Hematopoietic multipotent progenitor cell treated with erythropoietin and hydrocortisone succinate and interleukin-3 and kit ligand, for 17 days (in vitro differentiated cells): ENCODE results near the gene DUSP8.

Experiments
- DNase-seq: peaks from one replicate; pipeline ENCODE4 v3.0.0-alpha.2; 2015; ENCODE audit warnings: low spot score

DUSP8 gene

DNA sequence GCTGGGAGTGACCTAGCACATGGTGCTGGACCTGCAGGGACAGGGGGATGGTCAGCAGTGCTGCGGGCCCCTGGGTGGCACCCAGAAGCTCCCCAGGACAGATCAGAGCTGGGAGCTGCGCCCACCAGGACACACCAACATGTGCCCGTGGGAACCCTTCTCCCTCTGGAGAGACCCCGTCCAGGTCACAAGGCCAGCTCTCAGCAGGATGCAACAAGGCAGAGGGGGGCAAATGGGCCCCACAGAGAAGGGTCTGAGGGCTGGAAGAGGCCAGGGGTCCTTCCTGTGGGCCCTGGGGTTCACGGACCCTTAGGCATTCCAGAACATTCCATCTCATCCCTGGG lies 6.2 kb downstream of the DUSP8 start:
- no peak for DNase-seq

DNA sequence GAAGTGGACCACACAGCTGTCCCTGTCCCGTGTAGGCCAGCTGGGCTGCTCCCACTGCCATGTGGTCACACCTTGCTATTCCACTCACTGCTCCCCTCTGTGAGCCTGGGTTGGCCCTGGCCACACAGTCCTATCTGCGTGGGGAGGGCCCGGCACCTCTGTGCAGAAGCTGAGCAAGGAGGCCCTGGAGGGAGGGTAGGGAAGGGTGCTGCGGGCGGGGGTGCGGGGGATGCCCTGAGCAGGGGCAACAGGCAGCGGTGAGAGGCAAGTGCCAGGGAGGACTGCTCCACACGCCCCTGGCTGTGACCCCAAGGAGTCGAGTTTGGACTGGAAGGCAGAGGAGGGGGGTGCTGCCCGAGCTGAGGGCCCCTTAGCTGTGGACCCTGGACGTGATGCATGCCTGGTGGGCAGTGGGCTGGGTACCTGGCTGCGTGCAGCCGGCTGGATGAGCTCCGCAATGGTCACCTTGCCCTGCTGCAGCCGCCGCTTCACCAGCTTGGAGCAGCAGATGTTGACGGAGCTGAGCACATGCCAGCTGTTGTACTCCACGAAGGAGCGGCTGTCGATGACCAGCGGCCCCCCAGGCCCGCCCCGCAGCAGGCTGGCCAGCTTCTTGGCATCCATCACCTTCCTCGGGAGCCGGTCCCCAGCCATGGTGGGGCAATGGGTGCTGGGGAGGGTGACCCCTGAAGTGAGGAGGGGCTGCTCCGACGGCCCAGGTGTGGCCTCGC lies 6.7 kb downstream of the DUSP8 start:
- DNase-seq: no peak

DNA sequence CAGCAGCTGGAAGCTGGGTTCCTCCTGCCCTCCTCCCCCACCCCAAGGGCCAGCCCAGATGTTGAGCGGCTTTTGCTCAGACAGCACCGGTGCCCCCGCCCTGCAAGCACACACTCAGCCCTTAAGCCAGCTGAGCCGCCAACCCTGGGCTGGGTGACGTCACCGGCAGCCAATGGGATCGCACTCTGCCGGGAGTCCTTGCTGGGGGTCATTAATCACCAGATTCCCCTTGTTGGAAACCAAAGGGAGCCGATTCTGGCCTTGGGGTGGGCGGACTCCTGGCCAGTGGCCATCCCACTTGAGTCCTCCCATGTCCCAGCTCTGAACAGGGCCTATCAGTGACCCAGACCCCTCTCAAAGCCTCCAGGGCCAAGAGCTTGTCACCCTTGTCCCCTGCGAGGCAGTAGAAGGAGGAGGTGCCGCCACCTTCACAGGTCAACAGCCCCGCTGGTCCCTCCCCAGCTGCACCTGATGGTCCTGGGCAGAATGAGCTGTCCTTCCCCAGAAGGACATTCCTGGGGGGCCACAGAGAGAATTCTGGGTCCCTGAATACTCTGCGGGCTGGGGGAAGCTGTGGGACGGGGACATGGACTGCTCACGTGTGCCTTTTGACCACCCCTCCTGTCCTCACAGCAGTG lies 7.4 kb downstream of the DUSP8 start:
- DNase-seq: no peak

DNA sequence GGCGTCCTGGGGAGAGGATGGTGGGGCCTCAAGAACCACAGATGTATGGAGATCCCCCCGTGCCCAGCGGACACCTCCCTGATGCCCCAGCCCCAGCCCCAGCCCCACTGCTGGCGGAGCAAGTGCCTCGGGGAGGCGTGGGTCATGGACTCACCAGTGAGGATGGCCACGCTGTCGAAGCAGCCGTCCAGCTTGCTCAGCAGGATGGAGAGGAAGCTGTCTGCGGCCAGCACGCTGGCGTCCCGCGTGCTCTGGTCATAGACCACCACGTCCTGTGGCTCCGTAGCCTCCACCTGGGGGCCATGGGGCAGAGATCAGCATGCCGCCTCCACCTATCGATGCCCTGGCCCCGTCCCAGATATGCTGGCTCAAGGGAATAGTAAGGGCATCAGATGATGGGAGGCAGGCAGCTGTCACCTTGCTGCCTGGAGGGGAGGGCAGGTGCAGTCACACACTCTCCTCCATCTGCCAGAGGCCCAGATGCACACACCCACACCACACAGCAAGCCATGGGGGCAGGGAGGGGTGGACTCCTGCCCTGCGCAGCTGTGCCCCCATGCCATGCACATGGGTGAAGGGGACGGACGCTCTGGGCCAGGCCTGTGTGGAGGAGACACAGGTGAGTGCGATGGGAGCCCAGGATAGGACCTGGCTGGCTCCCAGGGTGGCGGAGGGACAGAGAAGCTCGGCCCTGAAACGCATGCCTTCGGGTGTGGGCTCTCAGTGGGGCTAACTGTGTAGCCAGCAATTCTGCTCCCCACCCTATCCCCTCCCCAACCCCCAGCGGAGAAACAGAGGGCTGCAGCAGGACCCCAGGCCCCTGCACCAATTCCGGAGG lies 8.2 kb downstream of the DUSP8 start:
- DNase-seq: no peak

DNA sequence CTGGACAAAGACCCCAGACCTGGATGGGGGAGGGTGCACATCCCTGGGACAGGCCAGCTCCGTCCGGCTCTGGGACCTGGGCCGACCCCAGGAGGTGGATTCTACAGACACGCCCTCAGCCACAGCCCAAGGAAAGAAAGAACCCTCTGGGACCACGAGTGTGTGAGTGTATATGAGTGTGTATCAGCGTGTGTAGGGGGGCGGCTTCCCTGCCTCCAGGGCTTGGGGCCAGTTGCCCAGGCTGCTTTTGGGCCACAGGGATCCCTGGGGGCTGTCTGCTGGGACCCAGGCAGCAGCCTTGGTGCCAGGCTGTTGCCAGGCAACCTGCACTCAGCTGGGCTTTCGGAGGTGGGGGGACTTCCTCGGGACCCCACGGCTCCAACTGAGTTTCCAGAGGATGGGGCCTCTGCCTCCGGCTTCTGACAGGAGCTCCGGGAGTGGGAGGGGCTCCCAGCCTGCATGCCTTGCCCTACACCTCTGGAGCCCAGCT lies 8.9 kb downstream of the DUSP8 start:
- DNase-seq: no peak

DNA sequence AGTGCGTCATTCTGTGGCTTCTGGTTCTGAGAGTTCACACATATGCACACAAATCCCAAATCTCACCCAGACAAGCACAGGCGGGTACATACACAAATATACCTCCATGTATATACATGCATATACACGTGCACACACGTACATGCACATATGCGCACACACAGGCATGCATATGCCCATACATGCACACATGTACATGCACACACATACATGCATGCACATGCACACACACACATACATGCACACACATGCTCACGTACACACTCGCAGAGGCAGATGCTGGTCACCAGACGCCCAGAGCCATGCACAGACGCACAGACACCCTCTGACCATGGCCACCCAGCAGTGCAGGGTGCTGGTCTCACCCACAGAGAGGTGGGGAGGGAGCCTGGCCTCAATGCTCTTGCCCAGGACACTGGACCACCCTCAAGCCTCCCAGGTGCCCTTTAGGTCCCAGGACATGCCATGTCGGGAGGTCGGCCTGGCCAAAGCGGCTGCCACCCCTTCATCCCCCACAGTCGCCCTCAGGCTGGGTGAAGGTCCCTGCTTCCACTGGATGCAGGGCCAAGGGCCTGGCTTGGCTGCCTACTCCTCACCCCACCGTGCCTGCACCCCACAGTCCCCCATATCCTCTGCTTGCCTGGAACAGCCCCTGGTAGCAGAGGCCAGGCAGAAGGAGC lies 9.5 kb downstream of the DUSP8 start:
- DNase-seq: no peak

DNA sequence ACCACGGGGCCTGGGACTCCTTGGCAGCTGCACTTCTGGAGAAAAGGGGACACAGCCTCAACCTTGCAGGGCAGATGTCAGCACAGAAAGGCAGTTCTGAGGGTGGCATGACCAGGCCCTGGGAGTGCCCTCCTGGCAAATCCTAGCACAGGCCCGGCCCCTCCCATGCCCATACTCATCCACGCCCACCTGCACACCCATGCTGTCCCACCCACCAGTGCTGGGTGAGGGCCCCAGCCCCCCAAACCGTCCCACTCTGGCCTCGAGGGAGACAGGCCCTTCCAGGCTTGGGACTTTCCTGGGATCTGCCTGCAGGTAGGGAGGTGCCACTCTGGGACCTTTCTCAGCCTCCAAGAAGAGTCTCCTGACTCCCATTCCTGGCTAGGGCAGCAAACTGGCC lies 10.1 kb downstream of the DUSP8 start:
- no peak for DNase-seq

DNA sequence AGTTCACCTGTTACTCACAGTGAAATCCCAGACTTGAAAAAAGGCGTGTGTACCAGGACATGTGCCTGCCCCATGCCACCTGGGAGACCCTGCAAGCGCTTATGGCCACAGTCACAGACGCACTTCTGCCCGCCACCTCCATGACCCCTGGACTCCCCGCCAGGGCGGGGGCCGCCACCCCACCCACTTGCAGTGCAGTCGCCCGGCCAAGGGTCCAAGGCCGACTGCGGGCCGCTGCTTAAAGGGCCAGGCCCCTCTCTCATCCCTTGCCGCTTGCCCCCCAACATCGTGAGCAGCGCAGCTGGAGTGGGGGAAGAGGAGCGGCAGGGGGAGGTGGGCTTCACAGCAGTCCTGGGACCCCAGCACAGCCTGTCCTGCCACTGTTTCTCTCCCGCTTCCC lies 10.8 kb downstream of the DUSP8 start:
- DNase-seq: no peak

DNA sequence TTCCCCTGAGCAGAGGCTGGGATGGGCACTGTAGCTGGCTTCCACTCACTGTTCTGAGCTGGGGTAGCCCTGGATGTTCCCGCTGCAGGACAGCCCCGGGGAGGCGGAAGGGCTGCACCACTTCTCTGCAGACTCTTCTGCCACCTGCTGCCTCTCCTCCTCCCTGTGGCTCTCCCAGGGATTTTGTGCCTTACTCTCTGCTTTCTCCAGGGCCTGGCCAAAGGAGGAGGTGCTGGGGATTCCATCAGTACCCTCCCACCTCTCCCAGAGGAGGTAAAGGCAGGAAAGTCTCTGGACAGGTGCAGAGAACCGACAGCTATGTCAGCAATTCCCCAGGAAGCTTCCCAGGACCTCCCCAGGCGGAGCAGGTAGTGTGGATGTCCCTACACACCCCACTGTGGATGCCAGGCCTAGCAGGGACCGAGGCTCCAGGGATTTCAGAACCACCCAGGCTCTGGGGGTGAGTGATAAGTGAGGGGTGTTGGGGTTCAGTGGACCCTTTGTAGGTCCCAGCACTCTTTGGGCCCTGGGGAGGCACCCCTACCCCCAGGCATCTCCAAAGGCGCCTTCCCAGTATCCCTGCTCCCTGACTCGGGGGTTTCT lies 11.3 kb downstream of the DUSP8 start:
- DNase-seq: no peak

DNA sequence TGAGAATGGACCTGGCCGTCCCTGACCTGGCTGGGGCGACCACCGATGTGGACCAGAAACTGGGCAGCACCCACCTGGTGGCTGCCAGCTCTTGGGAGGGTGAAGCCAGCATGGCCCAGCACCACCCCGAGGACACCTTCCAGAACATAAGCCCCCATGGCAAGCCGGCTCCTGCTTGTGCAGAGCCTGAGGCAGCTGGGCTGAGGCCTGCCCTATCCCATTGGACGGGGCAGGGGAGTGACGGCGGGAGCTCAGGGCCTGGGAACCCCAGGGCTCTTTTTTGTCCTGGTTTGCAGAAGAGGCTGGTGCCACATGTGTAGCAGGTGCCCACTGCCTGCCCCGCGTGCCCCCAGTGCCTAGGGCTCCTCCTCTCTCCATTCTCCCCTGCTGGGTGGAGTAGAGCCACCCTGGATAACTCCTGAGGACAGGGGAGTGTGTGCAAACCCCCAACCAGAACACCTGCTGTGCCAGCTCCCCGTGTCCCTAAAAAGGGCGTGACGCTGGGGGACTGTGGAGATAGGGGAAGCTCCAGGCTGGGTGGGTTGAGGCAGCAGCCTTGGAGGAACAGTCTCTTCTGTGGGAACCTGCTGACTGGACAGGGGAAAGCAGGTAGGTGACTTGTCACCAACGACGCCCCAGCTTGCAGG lies 11.9 kb downstream of the DUSP8 start:
- DNase-seq: no peak

DNA sequence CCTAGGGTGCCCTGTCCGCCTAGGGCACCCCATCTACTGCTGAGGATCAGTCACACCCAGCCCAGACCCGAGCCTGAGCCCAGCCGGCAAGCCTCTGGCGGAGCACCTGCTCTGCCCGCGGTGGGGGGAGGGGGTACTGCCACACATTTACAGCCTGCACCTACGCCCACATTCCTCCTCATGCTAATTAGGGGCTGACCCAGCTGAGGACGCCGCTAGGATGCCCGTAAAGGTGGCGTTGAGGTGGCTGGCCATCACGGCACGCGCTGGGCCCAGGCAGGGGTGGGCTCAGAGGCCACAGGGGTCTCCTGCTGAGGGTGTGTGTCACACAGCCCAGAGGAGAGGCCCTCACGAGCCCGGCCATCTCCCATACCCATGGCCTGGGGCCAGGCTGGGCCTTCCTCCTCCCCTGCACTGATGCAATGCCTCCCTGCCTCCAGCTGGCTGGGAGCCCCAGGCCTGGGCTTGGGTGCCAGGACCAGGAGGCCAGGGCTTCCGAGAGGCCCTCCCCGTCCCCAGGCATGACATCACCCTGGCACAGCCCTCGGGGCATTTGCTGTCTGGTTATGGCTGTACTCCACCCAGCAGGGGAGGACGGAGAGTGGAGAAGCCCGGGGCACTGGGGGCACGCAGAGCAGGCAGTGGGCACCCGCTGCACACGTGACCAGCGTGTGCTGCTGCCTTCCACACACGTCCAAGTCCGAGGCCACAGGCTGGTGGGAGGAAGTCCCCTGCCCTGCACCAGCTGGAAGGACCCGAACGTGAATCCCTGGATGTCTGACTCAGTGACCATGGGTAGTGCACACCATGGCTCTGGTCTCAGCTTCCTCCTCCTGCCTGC lies 12.7 kb downstream of the DUSP8 start:
- DNase-seq: no peak

DNA sequence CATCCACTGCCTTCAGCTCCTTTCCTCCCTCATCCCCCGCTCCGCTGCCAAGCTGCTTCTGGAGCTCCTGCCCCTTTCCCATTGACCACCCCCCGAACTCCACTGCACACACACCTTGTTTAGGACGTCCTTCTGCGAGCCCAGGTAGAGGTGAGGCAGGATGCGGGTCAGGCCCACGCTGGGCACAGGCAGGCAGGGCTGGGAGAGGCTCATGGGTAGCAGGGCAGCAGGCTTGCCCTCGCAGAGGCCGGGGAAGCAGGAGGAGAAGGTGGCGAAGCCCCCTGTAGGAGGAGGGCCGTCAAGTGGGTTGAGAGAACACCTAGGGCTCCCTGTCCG lies 13.3 kb downstream of the DUSP8 start:
- DNase-seq: no peak

DNA sequence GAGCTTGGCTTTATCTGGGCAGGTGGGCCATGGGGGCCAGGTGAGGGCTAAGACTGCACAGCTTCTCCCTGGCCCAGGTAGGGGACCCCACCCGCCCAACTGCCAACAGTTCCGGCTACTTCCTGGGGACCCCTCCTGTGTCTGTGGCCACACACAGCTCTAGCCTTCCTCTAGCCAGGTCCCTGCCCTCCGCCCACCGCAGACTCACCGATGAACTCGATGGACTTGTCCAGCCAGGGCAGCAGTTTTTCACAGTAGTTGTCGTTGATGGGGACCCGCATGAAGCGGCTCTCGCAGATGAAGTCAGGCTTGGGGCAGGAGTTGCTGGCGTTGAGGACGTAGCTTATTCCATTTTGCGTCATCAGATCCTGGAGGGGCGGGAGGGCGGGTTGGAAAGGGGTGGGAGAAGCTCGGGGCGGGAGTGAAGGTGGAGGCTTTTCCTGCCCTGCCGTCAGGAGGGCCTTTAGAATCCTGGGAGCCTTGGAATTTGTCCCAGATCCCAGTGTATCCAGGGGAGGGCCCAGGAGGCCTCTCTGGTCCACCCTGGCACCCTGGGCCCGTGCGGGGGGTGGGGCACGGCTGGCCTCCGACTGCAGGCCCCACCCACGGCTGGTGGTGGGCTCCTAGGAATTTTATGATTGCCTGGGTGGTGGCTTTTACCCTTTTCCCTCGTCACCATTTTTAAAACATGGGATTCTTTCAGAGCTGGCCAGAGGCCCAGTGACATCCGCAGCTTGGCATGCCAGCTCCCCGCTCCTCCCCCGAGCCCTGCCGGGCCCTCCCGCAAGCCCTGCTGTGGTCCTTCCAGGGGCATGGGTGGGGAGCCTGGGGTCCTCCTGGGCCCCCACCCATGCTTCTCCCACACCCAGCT lies 13.9 kb downstream of the DUSP8 start:
- no peak for DNase-seq

DNA sequence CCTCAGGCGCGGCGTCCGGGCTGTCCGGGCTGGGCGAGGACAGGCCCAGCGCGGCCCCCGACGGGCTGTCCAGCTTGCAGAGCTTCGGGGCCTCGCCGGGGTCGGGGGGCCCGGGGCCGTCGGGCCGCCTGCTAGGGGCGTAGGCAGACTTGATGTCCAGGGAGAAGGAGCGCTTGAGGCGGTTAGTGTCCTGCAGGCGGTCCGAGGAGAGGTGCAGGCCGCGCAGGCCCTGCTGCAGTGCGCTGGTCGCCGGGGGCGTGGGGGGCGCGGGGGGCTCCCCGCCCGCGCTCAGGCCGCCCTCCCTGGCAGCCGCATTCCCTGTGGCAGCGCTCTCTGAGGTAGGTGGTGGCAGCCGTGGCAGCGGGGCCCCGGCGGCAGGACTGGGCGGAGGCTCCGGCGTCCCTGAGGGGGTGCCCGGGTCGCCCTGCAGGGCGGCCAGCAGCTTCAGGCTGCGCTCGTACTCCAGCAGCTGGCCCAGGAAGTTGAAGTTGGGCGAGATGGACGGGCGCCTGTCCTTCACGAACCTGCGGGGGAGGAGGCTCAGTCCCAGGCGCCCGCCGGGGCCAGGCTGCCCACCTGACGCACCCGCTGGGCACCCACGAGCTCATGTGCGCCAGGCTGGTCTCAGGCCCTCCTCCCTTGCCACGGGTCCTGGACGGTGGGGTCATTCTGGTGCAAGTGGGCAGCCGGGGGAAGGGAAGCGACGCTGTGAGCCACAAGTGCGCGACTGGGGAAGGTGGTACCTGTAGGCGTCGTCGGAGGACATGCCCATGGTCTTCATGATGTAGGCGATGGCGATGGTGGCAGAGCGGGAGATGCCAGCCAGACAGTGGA lies 14.8 kb downstream of the DUSP8 start:
- DNase-seq: no peak

DNA sequence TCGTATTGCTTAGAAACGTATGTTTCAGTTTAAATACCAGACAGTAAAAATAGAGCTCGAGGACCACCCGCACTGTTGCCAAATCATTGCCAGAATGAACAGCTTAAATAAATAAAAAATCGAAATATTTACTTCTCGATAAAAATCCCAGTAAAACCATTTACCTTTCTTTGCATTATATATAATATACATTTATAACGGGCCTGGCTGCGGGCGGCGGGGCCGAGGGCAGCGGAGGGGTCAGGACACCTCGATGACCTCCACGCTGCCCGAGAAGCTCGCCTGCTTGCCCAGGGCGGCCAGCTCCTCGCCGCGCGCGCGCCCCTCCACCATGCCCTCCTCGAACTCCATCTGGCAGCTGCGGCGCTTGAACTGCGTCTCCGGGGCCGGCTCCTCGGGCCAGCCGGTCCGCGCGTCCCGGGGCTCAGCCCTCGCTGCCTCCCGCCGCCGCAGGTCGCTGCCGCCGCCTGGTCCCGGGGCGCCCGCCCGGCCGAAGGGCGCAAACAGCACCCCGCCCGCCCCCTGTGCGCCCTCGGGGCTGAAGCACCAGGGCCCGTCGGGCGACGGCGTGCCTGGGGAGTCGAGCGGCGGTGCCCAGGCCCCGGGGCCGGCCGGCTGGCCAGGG lies 15.7 kb downstream of the DUSP8 start:
- no peak for DNase-seq

DNA sequence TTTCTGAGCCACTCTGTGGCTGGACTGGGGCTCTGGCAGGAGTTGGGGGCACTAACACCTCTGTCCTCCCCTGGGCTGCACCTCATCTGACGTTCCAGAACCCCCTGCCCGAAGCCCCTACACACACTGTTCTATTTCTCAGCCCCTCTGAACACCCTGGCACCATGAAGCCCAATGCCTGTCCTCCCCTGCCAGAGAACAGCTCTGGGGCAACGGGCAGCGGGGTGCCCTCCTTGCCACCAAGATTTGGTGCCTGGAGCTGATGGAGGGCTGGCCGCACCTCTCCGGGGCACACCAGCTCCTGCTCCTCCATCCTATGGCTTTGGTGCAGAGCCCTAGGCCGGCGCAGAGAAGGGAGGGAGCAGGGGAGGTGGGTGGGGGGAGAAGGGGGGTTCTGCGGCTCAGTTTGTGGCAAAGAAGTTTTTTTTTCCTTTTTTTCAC lies 16.3 kb downstream of the DUSP8 start:
- DNase-seq: no peak

DNA sequence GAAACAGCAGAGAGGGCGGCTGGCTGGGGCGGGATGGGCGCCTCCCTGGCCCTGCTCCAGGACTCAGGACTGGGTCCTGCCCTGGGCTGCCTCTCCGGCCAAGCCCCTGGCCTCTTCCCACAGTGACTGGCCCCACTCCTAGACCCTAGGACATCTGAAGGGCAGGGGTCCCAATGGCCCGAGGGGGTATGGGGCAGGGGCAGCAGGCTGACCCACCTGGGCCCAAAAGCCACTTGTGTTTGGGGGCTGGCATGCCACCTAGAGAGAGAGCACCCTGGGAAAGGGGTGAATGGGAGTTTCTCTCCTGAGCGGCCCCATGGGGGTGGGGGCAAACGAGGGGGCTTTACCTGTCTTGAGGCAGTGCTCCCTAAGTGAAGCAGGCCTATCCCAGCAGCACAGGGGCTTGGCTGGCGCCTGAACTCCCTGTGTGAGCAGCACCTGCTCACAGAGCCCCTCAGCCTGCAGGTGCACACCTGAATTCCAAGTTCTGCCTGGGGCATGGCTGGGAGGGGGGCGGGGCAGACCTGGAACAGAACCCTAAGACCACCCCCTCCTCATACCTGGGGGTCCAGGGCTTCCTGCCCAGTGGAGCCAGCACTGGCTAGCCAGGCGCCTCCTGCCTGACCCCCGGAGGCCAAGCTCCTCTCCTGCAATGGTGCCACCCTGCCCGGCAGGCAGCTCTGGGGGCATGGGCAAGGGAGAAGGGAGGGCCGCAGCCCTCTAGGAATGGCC lies 16.9 kb downstream of the DUSP8 start:
- no peak for DNase-seq
